Uterus (tissue), 2 donors: ENCODE data around the gene SHROOM2.

Experiments used
- POLR2A ChIP-seq, 2 donors: fragments of 450-650 bp; IDR thresholded peaks; one replicate each; pipeline ENCODE4 v1.6.1; 2016; ENCODE audit warnings: antibody characterized with exemption in 2 of 2, mild to moderate bottlenecking in 1 of 2, moderate library complexity in 1 of 2
- TF ChIP-seq, protein P1 (sequence below), 4 experiments: fragments of 200-600 bp in 2 of 4; fragments of 450-650 bp in 2 of 4; sonication (generic) in 2 of 4; IDR thresholded peaks; one replicate each; pipeline ENCODE4 v1.5.1; 2016 to 2019; ENCODE audit warnings: antibody characterized with exemption in 4 of 4, mild to moderate bottlenecking in 2 of 4, moderate library complexity in 1 of 4

GRCh38 chrX:9835585-9836210 lies 49.5 kb downstream of the SHROOM2 start:
- TF ChIP-seq, protein P1, sequence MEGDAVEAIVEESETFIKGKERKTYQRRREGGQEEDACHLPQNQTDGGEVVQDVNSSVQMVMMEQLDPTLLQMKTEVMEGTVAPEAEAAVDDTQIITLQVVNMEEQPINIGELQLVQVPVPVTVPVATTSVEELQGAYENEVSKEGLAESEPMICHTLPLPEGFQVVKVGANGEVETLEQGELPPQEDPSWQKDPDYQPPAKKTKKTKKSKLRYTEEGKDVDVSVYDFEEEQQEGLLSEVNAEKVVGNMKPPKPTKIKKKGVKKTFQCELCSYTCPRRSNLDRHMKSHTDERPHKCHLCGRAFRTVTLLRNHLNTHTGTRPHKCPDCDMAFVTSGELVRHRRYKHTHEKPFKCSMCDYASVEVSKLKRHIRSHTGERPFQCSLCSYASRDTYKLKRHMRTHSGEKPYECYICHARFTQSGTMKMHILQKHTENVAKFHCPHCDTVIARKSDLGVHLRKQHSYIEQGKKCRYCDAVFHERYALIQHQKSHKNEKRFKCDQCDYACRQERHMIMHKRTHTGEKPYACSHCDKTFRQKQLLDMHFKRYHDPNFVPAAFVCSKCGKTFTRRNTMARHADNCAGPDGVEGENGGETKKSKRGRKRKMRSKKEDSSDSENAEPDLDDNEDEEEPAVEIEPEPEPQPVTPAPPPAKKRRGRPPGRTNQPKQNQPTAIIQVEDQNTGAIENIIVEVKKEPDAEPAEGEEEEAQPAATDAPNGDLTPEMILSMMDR (IDR thresholded peaks at IDR 0.05): no peak
- no peak for TF ChIP-seq POLR2A (IDR thresholded peaks at IDR 0.05)
